Caco-2 (cell line): Measurements from ENCODE around the gene HAPLN2. TPM values are rescaled to one million over a fixed set of nuclear protein-coding genes. Genes with fewer than 3 reads are reported as not detected.

Experiments used
- BruUV-seq: library from RNA; stranded (reverse); fragments of 400-500 nt; replicated peaks from 2 replicates; lab custom pipeline; 2021; lab: Mats Ljungman, UMichigan
- CTCF ChIA-PET: fragments of 300-600 bp; sonication (Branson Sonifier 250); formaldehyde crosslinking; loops from one replicate; lab custom pipeline; 2022; ENCODE audit warnings: antibody characterized with exemption; lab: Charles Lee
- POLR2A ChIA-PET: fragments of 300-600 bp; sonication (Branson Sonifier 250); formaldehyde crosslinking; loops from one replicate; lab custom pipeline; 2022; ENCODE audit warnings: antibody characterized with exemption; lab: Charles Lee
- DNase-seq, 2 experiments: peaks; one replicate each; pipeline versions ENCODE4 v3.0.0 to v3.0.0-alpha.2; 2020 to 2022
- H3K27me3 ChIP-seq: replicated peaks from 2 replicates; pipeline ENCODE4 v1.6.0; 2011; ENCODE audit warnings: low read length; ENCODE audit not compliant: control insufficient read depth, insufficient read depth
- H3K36me3 ChIP-seq: 2 replicates; pipeline ENCODE4 v1.5.1; 2011; ENCODE audit warnings: low read length; ENCODE audit not compliant: control insufficient read depth, insufficient read depth
- H3K4me1 ChIP-seq: fragments of 250-450 bp; sonication (Bioruptor Pico); 2 replicates; pipeline ENCODE4 v1.5.1; 2020; ENCODE audit warnings: mild to moderate bottlenecking
- H3K4me3 ChIP-seq: 2 replicates; pipeline ENCODE4 v1.5.1; 2011; ENCODE audit warnings: low read depth, mild to moderate bottlenecking, control low read depth, low read length
- H3K9me3 ChIP-seq: fragments of 250-450 bp; sonication (Bioruptor Pico); 2 replicates; pipeline ENCODE4 v1.5.1; 2020; ENCODE audit warnings: mild to moderate bottlenecking, moderate library complexity
- H3K27ac Mint-ChIP-seq: one replicate; pipeline ENCODE4 v1.8.0; 2022; ENCODE audit warnings: mixed read lengths; ENCODE audit not compliant: unreplicated experiment
- H3K27me3 Mint-ChIP-seq: one replicate; pipeline ENCODE4 v1.8.0; 2022; ENCODE audit warnings: mixed read lengths; ENCODE audit not compliant: insufficient read depth, unreplicated experiment
- H3K36me3 Mint-ChIP-seq: one replicate; pipeline ENCODE4 v1.8.0; 2022; ENCODE audit warnings: mild to moderate bottlenecking, mixed read lengths; ENCODE audit not compliant: insufficient read depth, unreplicated experiment
- H3K4me1 Mint-ChIP-seq: one replicate; pipeline ENCODE4 v1.8.0; 2022; ENCODE audit warnings: low read depth, mixed read lengths; ENCODE audit not compliant: unreplicated experiment
- H3K4me3 Mint-ChIP-seq: one replicate; pipeline ENCODE4 v1.8.0; 2022; ENCODE audit warnings: mild to moderate bottlenecking, moderate library complexity, mixed read lengths; ENCODE audit not compliant: unreplicated experiment
- H3K9me3 Mint-ChIP-seq: one replicate; pipeline ENCODE4 v1.8.0; 2022; ENCODE audit warnings: mixed read lengths; ENCODE audit not compliant: unreplicated experiment
- intact Hi-C: fragments of 100-400 bp; cut with micrococcal nuclease; formaldehyde crosslinking; loops from one replicate; pipeline ENCODE4 v1.10.0; 2022; ENCODE audit not compliant: unreplicated experiment
- total RNA-seq: library from RNA; stranded (reverse); gene quantifications from 2 replicates; pipeline ENCODE4 v1.2.3, GENCODE V29; 2022
- TF ChIP-seq, protein P1 (sequence below), 2 experiments: fragments of 200-600 bp in 1 of 2; IDR thresholded peaks; 1 replicate in 1 of 2; 2 replicates in 1 of 2; pipeline versions ENCODE4 v1.5.1 to v1.8.0; 2011 to 2022; ENCODE audit warnings: antibody characterized with exemption in 1 of 2, control low read depth in 1 of 2, inconsistent platforms in 1 of 2, low read depth in 1 of 2, low read length in 1 of 2, mild to moderate bottlenecking in 1 of 2, moderate library complexity in 1 of 2; ENCODE audit not compliant: insufficient read depth in 1 of 2, severe bottlenecking in 1 of 2, unreplicated experiment in 1 of 2

HAPLN2 gene
- total RNA-seq, 1 experiment from 2014 or later = not detected

DNA sequence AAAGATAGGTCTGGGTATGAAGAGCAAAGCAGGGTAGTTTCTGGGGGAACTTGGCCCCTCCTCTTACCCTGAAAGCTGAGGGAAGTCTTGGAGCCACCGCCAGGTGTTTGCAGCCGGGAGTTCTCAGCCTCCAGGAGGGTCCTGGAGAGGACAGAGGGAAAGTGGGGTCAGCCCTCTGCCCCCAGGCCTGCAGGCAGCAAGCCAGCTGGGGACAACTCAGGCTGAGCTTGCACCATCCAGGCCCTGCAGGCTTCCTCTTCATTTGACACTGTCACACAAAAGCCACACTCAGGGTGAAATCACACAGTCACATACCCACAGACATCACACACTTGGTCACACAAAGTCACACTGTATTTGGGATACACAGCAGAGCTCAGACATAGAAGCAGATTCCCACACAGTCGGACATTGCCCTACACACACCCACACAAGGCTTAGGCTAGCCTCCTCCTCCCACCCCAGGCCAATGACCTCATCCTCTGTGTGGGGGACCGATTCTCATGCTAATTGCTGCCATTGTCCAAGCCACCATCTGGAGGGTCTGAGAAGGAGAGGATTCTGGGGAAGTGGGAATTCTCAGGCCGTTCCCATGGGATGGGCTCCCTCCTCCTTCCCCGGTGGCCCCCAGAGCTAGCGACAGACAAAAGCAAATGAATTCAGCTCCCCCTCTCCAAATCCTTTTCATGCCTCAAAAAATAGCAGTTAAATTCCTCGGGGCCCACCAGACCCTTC, 54.3 kb downstream of the HAPLN2 start:
- Histone ChIP-seq H3K27me3 (no peaks in the 10 kb centered on the region), H3K36me3 (no peaks in the 10 kb centered on the region), H3K4me1 (peaks cover 28% of the 10 kb centered on the region), H3K9me3 (no peaks in the 10 kb centered on the region), H3K4me3 (no peak overlapping the region)
- Mint-ChIP-seq H3K27me3 (peaks cover 2% of the 10 kb centered on the region), H3K27ac (no peak overlapping the region), H3K9me3 (no peaks in the 10 kb centered on the region), H3K4me3 (no peak overlapping the region), H3K4me1 (peaks cover 19% of the 10 kb centered on the region), H3K36me3 (peaks cover 6% of the 10 kb centered on the region)
- ChIA-PET POLR2A (no interaction called here), CTCF (interaction anchor here (0.6 kb wide), 1 partner anchor 12 kb away, joined by 4 read pairs; no protein-coding TSS in a partner anchor)
- no peak for DNase-seq
- intact Hi-C loops = no loop called here
- TF ChIP-seq, protein P1, sequence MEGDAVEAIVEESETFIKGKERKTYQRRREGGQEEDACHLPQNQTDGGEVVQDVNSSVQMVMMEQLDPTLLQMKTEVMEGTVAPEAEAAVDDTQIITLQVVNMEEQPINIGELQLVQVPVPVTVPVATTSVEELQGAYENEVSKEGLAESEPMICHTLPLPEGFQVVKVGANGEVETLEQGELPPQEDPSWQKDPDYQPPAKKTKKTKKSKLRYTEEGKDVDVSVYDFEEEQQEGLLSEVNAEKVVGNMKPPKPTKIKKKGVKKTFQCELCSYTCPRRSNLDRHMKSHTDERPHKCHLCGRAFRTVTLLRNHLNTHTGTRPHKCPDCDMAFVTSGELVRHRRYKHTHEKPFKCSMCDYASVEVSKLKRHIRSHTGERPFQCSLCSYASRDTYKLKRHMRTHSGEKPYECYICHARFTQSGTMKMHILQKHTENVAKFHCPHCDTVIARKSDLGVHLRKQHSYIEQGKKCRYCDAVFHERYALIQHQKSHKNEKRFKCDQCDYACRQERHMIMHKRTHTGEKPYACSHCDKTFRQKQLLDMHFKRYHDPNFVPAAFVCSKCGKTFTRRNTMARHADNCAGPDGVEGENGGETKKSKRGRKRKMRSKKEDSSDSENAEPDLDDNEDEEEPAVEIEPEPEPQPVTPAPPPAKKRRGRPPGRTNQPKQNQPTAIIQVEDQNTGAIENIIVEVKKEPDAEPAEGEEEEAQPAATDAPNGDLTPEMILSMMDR (IDR thresholded peaks at IDR 0.05; ENCODE audit: insufficient read depth in 1 of 2, low read depth in 1 of 2, low read length in 1 of 2, severe bottlenecking in 1 of 2, unreplicated experiment in 1 of 2) = no peak
- no TSS peak for BruUV-seq

Other genes starting within 250 kb of the HAPLN2 start
- gene MEF2D, start 118.6 kb upstream of the HAPLN2 start, total RNA-seq = 18.6 and 21.4 TPM in 2 replicates
- 35.8 and 37.6 TPM in 2 replicates for gene IQGAP3, start 46.9 kb upstream of the HAPLN2 start, total RNA-seq
- gene TTC24, start 39.7 kb upstream of the HAPLN2 start, total RNA-seq = not detected in 2 replicates
- 99.8 and 105 TPM in 2 replicates for gene NAXE, start 27.6 kb upstream of the HAPLN2 start, total RNA-seq
- gene GPATCH4, start 17.9 kb upstream of the HAPLN2 start, total RNA-seq = 52.5 and 53.5 TPM in 2 replicates
- gene BCAN, start 22.7 kb downstream of the HAPLN2 start, total RNA-seq = not detected in 2 replicates
- gene NES, start 58.0 kb downstream of the HAPLN2 start, total RNA-seq = 18.0 and 22.7 TPM in 2 replicates
- 27.1 and 30.6 TPM in 2 replicates for gene CRABP2, start 86.2 kb downstream of the HAPLN2 start, total RNA-seq
- gene METTL25B, start 109.1 kb downstream of the HAPLN2 start, total RNA-seq = 26.6 and 27.6 TPM in 2 replicates
- 42.3 and 44.1 TPM in 2 replicates for gene ISG20L2, start 109.4 kb downstream of the HAPLN2 start, total RNA-seq
- 52.6 and 54.2 TPM in 2 replicates for gene MRPL24, start 121.7 kb downstream of the HAPLN2 start, total RNA-seq
- gene HDGF, start 132.3 kb downstream of the HAPLN2 start, total RNA-seq = 414 and 431 TPM in 2 replicates
- gene PRCC, start 148.1 kb downstream of the HAPLN2 start, total RNA-seq = 94.4 and 101 TPM in 2 replicates
- 5.5 and 6.5 TPM in 2 replicates for gene SH2D2A, start 197.4 kb downstream of the HAPLN2 start, total RNA-seq
- not detected in 2 replicates for gene INSRR, start 239.7 kb downstream of the HAPLN2 start, total RNA-seq
- gene NTRK1, start 241.4 kb downstream of the HAPLN2 start, total RNA-seq = not detected in 2 replicates